HG03571 (cell line): ENCODE results near the gene IQSEC1.

ENCODE experiments used
- ATAC-seq: cut with Tn5 transposase; IDR thresholded peaks from one replicate; pipeline ENCODE4 v1.9.1; 2021; ENCODE audit not compliant: unreplicated experiment

Gene IQSEC1

DNA sequence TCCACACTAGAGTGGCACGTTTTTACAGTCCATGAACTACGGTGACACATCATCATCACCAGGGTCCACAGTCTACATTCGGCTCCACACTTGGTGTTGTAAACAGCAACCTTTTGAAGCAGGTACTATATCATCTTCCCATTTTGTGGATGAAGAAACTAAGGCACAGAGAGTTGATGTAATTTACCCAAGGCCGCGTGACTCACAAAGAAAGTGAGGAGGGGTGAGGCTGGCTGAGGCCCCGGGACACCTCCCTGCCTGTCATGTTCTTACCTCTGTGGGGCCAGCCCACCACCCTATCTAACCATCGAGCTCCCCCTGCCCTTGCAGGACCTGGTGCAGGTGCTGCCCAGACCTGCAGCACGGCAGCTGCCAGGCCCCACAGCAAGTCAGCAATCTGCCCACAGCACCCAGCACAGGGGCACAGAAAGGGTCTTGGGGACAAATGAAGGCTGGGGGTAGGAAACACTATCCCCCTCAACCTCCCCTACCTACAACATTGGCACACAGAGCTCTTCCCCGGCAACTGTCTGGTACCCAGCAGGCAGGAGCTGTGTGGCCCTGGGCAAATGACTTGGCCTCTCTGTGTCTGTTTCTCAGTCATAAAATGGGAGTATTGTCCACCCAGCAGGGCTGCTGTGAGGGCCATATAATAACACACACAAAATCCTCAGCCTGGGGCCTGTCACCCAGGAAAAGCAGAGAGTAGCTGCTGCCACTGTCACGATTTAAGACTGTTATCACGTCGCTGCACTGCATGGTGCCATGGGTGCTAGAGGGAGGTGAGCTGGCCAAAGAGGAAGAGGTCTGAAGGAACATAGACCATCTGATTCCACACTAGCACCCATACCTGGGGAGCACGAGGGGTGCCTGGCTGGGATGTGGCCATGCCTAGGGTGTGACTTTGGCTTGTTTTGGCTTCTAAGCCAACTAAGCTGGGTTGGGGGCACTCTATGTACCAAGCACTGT is 115.1 kb downstream of the IQSEC1 start:
- no peak for ATAC-seq

DNA sequence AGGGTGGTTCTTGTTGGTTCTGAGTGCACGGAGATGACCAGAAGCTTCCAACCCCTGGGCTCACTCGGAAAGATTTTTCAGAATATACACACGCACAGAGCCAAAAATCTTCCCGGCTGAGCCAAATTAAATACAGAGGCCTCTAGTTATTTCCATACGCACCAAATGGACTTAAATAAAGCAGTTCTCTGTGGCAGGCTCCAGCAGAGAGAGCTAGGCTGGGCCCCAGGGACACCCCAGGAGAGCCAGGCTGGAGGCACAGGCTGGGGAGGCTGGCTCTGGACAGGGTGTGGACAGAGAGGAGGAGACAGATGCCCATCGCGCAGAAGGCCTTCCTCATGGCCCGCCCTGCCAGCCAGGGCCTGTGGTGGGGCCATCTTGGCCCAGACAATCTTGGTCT is 115.9 kb downstream of the IQSEC1 start:
- no peak for ATAC-seq

DNA sequence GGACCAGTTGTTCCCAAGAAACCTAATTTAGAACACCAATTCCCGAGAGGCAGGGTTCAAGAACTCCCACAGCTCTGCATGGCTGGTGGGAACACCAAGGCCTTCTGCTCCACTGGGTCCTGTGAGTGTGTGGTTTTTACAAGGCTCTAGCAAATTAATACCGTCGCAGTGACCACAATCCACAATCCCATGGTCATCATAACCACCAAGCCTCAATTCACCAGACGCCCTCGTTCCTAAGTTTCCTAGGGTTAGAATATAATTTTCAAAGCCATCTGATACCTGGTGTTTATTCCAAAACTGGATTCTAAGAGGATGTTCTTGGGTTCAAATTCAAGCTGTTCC is 116.9 kb downstream of the IQSEC1 start:
- no peak for ATAC-seq

DNA sequence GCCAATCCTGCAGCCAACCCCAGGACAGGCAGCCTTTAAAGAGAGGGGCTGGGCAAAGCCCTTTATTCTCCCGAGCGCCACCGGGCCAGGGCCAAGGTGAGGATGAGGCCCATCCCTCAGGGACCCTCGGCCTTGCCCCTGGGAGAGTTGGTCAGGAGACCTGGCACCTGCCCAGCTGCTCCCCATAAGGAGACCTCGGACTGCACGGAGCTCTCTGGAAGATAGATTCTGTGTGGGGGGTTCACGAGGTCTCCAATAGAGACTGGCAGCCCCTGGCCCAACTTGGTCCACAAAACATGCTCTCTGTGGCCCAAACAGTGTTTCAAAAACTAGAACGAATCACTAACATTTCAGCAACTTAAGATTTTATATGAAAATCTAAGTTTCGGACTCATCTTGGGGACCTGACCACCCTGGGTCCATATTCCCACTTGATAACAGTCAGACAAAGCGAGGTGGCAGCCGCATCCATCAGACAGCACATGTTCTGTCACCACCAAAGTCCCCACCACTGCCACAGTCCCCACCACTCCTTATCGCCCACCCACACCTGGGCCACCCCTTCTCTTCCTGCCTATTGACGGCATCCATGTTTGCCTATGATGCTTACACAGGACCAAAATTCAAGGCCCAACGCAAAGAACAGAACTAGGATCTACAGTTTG is 117.4 kb downstream of the IQSEC1 start:
- ATAC-seq: no peak

DNA sequence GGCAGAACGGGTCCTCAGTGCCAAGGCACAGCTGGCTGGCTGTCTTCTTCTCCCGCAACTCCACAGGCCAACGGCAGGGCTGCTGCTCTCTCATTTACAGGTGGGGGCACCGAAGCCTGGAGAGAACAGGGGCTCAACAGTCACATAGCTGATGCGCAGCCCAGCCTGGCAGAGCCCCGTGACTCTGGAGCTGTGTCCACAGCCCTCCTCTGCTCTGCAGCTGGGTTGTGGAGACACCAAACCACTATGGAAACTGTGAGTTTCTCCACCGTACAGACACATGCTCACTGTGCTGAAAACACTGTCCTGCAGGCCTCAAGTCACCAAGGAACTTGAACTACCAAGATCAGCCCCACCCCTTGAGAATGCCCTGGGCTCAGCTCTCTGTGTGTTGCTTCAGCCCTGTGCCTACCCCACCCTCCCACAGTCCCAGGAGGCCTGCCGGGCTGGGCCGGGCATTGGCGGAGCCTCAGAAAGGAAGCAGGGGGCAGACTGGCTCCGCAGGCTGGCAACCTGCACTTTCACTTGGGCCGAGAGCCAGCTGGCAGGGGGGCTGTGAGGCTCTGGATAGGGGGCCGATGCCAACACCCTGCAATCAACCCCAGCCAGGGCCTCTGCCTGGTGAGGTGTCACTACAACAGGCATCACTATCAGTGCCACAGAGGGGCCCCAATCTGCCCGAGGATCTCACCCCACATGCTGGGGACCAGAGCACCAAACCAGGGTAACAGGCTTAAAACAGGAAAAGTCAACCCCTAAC is 118.2 kb downstream of the IQSEC1 start:
- peak; percentile 51 for ATAC-seq

DNA sequence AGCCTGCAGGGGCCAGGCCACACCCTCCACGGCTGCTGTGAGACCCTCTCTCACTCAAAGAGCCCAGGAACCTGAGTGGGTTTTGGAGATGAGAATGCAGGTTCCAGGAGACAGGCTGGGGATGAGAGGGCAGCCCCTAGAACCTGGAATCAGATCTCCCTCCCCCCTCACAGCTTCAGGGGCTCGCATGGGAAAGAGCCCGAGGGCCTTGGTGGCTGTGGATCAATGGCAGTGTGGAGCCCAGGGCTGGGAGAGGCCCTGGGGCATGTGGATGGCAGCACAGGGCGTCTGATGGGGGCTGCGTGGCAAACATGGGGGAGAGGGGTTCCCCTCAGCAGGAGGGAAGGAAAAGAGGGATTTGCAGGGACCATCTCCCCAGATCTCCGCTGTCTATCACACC is 119.0 kb downstream of the IQSEC1 start:
- no peak for ATAC-seq

DNA sequence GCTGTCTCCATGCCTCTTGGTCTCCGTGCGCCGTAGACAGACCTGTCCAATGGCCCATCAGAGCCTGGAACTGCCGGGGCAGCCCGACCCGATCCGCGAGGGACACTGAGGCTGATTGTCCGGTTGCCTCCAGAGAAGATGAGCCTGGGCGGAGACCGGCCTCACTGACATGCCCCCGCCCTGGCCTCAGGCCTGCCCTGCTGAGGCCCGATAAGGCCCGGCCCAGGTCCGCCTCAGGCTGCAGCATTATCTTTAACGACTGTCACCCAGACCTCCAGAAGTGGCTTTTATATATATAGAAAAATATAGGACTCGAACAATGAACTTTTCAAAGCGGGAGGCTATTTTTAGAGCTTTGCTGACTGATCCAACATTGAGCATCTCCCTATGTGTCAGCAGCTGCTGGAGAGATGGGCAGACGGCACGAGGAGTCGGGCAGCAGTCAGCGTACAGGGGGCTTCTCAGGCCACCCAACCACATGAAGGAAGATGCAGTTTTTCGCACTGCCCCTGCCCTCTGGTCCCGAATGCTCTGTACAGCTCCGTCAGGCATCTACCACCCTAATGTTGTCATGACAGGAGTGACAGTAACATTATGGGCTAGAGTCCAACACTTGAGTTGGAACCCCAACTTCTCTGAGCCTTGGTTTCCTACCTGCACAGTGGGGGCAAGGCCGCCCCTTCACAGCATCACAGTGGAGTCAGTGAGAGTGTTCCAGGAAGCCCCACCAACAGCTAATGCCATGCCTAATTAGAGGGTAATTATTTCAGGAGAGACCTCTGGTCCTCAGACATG is 119.8 kb downstream of the IQSEC1 start:
- no peak for ATAC-seq

DNA sequence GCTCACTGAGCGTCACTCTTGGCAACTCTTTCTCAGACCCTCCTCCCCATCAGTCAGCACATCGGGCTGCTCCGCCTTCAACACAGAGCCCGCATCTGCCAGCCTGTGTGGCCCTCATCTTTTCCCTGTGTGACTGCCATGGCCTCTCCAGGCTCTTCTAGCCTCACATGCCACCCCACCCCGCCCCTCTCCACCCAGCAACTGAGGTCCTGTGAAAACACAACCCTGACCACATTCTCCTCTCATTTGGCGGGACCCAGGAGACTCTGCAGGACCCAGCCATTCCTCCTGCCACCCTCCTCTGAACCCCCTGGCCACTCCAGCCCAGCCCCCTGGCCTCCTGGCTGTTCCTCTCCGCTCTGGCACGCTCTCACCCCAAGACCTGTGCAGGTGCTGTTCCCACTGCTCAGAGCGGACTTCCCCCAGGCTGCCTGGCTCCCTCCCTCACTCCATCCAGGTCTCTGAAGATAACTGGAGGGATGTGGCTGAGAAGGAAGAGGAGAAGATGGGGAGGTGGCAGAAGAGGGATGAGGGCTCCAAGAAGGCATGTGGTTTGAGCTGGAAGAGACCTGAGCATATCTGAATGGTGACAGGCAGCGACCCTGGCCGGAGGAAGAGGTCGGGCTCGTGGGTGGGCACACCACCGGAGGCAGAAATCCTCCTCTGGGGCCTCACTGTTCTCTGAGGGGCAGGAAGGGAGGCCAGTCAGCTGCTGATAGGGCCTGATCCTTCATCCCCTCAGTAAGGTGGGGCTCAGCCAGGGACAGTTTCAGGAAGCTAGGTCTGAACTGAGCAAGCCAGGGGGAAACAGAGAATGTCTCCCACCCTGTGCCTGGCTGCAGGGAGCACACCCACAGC is 120.7 kb downstream of the IQSEC1 start:
- ATAC-seq: no peak

DNA sequence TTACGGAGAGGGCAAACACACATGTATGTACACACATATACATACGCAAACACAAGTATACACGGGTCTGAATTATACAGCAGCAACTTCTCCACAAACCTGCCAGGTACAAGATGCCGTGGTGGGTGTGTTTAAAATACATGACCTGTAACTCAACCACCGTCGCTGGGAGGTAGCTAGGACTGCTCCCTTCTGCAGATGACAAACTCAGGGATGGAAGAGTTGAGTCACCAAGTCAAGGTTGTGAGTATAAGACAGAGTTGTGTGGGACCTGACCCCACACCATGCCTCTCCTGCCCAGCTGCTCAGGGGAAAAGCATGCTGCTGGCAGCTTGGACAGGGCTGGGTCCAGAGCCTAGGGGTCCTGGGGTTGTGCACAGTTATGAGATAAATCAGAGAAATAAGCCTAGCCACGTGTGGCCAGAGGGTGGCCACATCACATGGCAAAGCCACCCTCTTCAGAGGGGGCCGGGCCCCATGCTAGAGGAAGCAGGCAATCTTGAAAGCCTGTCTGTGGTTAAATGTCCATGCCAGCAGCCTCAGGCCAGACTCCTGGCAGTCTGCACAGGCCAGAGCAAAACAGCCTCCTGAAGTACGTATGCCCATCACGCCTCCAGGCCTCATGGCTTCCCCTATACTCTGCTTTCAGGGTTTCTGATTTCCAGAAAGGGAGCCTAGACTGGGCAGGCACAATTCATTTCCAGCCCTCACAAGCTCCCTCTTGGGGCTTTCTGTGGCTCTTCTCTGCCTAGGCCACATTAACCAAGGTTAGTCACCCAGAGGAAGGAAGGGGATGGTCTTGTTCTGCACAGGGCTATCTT is 124.1 kb downstream of the IQSEC1 start:
- ATAC-seq: peak; percentile 72

DNA sequence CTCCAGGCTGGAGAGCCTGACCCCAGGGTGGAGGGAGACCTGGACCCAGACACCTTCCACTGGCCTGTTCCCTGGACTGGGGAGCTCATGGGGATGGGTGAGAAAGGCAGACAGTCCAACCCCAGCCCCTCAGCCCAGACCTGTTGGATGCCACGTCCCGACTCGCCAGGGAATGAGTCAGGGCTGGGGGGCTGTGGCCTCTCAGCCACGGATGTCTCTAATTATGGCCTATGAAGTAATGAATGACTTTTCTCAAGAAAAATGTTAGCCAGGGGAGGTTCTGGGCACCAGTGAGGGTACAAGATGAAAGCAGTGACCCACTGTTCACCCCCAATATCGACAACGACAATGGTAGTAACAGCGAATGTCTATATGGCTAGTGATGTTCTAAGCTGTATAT is 124.9 kb downstream of the IQSEC1 start:
- ATAC-seq: no peak

DNA sequence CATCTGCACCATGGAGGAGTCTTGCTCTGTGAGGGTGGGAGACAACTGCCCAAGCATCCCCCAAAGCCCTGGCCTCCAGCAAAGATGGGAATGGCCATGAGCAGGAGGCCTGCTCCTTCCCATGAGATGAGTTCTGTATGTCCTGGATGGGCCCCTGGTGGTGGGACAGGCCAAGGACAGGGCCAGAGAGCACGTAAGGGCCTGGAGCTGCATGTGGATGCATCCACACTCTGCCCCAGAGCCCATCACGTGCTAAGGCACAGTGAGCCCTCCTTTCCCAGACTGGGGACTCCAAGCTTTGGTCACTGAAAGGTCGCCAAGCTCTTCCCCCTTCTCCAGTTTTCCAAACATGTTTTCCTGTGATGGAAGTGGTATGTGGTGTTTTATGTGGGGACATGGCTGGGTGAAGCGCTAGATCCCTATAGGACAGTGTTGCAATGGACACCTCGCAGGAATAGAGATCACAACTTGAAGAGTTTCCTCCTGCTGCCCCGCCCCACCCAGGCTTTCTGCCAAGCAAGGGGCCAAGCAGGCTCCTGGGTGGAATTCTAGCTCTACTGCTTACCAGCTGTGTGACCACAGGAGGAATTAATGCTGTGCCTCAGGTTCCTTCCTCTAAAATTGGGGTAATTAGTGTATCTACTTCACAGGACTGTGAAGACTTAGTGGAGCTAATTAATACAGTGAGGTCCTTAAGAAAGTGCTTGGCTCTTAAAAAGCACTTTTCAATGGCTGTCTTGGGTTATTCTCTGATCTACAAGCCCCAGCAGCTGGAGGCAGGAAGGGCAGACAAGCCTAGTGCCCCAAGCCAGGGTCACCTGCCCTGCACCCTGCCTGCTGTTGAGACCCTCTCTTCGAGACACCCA is 125.5 kb downstream of the IQSEC1 start:
- ATAC-seq: no peak

DNA sequence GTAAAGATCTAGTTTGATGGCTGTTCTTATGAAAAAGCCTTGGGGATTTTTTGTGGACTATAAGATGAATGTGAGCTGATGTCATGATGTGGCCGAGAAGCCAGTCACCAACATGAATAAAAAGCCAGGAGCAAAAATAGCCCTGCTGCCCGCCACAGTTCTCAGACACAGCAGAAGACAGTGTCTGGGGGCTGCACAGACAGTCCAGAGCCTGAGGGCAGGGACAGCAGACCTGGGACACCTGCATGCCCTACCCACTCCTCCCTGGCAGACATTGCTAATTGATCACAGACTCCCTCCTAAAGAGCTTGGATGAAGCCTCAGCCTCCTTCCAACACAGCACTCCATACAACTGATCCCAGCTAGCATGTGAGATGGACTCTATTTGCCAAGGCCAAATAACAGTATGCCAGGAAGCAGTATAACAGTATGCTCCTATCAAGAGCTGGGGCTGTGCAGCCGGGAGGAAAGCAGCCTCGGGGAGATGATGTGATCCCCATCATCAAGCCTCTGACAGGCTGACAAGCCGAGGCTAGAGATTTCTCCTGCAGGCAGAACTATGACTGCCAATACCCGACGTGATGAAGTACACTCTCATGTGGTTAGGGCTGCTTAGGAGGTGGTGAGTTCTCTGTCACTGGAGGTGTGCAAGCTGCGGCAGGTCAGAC is 126.4 kb downstream of the IQSEC1 start:
- no peak for ATAC-seq

DNA sequence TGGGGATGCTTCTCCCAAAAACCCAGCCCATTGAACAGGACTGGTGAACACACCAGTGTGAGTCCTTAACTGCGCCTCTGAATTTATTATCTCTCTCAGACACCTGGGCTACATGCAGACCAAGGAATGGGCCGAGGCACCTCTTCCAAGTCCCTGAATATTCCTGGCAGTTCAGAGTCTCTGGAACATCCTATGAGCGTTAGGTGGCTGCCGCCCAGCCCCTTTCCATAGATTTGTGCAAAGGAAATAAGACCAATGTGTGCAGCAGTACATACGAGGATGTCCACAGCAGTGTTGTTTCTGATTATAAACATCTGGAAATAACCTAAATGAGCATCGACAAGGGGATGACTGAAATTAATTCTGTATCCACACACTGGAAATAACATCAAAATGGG is 127.0 kb downstream of the IQSEC1 start:
- no peak for ATAC-seq

DNA sequence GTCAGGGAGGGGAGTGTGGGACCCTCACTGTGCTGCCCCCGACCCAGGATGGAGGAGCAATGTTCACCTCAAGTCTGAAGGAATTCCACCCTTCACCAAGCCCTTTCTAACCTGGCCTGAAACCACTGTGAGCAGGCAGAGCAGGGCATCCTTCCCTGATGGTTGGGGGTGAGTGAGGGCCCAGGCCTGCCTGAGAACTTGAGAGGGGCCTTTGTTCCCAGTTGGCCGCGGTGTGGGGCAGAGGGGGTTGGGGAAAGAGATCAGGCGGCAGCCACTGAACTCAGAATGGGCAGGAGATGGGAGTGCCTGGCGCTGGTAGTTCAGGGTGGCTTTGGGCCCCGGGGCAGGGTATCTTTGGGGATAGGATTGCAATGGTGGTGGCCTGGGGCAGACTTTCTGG is 128.4 kb downstream of the IQSEC1 start:
- ATAC-seq: no peak

DNA sequence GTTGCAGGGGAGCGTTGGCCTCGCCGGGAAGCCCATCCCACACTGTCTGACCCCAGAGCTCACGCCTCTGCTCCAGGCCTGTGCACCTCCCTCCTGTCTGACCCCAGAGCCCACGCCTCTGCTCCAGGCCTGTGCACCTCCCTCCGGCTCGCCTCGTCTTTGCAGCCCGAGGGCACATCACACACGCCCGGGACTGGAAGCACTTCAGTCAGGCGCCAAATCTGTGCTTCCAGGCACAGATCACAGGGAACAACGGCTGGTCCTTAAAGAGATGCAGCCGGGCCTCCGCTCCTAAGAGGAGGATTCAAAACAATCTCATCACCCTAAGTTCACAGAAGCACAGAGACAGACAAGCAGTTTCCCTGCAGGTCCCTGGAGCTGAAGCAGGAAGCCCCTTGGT is 128.8 kb downstream of the IQSEC1 start:
- ATAC-seq: no peak

DNA sequence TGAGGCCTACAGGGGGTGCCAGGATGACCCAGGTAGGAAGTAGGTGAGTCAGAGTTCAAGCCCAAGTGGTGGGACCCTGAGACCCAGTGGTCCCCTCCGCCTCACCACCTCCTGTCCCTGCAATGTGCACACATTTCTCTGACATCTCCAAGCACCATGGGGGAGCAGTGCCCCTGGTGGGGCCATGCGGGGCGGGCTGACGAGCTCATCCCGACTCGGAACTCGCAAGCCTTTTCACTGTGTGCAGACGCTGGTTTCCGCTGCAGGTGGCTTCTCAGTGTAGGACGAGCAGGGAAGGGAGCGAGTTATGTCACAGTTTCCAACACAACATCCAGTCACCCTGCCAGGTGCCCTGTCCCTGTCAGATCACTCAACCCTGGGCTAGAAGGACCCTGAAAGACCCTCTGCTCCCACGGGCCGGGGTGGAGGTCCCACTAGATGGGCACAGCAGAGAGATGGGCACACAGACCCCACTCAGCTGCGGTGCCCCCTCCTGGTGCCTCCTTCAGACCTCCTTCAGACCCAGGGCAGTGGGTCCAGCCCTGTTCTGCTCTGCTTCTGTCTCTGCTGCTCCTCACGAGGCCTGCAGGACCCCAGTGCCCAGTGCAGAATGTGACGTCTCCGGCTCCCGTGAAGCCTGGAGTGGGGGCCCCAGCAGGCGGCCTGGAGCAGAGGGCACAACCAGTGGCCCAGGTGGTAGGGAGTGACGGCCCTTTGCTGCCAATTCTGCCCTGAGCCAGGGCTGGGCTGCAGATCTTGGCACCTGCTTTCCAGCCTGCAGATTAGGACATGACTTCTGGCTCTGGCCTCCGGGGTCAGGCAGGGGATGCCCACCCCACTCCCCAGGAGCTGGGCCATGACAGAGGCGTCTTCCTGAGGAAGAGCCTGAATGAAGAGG is 129.9 kb downstream of the IQSEC1 start:
- ATAC-seq: no peak
